GM10847 (cell line): ENCODE results near the gene PPP1CC.

Experiments
- POLR2A ChIP-seq: IDR thresholded peaks from 2 replicates; pipeline ENCODE4 v1.6.1; 2011; ENCODE audit not compliant: insufficient read length; ENCODE audit errors: extremely low read depth

The PPP1CC gene

GRCh38 chr12:110704750-110705149, 37.9 kb downstream of the PPP1CC start:
- no peak for TF ChIP-seq POLR2A

- TF ChIP-seq POLR2A, result no peak
These were observed 38.5 kb downstream of the PPP1CC start for GRCh38 chr12:110704231-110704630.

DNA sequence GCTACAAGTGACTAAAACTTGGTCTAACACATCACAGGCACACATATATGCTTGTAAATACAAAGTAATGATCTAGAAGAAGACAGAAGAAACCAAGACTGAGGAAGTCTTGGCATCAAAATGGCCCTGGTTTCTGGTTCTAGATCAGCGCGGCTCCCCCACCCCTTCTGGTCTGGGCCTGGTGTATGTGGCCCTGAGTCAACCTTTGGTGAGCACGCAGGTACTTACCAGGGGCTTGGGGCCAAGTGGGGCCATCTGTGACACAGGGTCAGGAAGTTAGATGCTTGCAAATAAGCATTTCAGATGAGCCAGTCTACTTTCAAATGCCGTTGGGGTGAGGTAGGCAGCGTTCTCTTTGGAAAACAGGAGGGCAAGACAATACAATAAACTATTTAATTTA, 40.6 kb downstream of the PPP1CC start:
- TF ChIP-seq POLR2A, result no peak

- no peak for TF ChIP-seq POLR2A
These were observed 42.9 kb downstream of the PPP1CC start for GRCh38 chr12:110699591-110700445.

DNA sequence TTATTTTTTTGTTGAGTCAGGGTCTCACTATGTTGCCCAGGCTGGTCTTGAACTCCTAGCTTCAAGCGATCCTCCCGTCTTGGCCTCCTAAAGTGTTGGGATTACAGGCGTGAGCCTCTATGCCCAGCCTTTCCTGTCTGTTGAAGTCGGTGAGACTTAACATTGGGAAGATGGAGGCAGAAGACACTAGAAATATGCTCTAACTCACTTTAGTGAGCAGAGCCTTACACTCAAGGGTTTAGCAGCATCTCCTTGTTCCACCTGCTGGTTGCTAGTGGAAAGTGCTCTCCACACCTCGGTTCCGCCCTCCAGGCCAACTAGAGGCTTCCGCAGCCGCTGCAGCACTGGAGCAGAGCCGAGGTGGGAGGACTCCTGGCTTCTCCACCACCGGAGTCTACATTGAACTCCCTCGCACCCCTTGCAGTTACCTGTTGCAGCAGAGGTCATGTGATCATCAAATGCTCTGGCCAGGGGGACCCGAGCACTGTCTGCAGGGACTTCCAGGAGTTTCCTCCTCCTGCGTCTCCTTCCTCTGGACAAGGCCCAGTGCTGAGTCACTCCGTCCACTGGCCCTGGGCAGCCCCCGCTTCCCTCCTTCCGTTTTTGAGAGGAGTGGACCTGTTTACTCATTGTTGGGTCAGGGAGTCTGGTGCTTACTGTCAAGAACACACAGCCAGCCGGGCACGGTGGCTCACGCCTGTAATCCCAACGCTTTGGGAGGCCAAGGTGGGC, 44.4 kb downstream of the PPP1CC start:
- TF ChIP-seq POLR2A, result no peak

- TF ChIP-seq POLR2A, result no peak
These were observed 45.5 kb downstream of the PPP1CC start for GRCh38 chr12:110697236-110697635.

DNA sequence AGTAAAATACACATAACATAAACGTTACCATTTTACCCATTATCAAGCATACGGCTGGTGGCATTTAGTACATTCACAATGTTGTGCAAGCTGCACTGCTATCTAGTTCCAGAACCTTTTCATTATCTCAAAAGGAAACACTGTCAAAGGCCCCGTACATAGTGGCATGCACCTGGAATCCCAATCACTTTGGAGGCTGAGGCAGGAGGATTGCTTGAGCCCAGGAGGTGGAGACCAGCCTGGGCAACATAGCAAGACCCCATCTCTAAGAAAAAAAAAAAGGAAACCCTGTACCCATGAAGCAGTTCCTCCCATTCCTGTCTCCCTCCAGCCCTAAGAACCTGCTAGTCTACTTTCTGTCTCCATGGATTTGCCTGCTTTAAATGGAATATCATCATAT, 46.4 kb downstream of the PPP1CC start:
- TF ChIP-seq POLR2A, result no peak

GRCh38 chr12:110694330-110694901, 48.3 kb downstream of the PPP1CC start:
- TF ChIP-seq POLR2A, result no peak

DNA sequence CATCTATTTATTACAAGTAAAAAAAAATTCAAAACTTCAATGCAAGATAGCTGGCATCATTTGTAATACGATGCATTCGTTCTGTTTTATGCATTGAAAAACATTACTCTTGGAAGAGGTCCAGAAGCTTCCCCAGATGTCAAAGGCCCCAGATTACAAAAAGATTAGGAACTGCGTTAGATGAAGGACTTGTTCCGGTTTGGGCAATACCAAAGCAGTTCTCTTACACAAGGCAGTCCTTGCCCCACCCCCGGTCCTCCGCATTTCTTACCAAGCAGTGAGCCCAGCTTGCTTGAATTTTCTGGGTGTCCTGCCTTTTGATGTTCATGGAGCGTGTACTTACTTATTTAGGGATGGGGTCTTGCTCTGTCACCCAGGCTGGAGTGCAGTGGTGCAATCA, 49.0 kb downstream of the PPP1CC start:
- no peak for TF ChIP-seq POLR2A

DNA sequence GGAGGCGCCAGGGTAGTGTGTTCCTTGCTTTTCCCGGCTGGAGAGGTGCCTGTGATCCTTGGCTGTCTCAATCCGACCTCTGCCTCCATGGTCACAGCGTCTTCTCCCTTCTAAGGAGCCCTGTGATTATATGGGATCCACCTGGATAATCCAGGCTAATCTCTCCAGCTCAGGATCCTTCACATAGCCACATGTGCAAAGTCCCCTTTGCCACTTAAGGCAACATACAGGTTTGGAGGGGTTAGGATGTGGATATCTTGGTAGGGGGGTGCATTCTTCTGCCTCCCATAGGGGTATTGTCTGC, 52.6 kb downstream of the PPP1CC start:
- no peak for TF ChIP-seq POLR2A

DNA sequence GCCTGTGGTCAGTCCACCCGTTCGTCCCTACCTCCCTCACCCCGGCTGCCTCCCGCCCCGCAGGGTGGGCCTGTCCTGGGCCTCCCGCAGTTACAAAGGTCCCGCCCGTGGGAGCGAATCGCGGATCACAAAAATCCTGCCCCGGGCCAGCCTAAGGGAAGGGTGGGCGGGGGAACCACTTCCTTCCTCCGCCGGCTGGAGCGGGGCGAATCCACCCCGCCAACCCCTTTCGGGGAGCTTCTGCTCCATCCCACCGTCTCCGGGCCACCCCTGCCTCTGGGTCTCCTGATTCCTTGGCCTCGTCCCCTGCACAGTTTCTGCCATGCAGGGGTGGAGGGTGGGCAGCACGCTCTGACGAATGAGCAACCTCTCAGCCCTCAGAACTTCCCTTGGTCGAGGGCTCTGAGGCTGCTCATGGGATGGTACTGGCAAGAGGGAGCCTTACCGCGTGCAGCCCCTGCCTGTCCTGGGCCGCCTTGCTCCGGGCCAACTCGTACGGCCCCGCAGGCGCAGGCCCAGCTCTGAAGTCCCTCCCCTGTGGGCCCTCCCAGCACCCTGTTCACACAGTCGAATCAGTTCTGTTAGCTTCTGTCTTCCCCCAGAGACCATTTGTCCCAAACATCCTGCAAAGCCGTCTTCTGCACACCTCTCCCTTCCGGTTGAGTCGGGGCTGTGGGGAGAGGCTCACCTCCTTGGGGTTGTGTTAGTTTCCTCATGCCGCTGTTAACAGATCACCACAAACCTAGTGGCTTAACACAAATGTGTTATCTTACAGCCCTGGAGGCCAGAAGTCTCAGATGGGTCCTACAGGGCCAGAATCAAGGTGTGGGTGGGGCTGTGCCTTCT, 53.2 kb downstream of the PPP1CC start:
- peak; percentile 24 for TF ChIP-seq POLR2A

- TF ChIP-seq POLR2A, result peak; percentile 55
These were observed 54.0 kb downstream of the PPP1CC start, which contains the start of gene HVCN1 for GRCh38 chr12:110688446-110689280. Gene HVCN1, minus strand, starts transcription at chr12:110689115. Its CDS starts 5,870 bp downstream, at chr12:110683245.

DNA sequence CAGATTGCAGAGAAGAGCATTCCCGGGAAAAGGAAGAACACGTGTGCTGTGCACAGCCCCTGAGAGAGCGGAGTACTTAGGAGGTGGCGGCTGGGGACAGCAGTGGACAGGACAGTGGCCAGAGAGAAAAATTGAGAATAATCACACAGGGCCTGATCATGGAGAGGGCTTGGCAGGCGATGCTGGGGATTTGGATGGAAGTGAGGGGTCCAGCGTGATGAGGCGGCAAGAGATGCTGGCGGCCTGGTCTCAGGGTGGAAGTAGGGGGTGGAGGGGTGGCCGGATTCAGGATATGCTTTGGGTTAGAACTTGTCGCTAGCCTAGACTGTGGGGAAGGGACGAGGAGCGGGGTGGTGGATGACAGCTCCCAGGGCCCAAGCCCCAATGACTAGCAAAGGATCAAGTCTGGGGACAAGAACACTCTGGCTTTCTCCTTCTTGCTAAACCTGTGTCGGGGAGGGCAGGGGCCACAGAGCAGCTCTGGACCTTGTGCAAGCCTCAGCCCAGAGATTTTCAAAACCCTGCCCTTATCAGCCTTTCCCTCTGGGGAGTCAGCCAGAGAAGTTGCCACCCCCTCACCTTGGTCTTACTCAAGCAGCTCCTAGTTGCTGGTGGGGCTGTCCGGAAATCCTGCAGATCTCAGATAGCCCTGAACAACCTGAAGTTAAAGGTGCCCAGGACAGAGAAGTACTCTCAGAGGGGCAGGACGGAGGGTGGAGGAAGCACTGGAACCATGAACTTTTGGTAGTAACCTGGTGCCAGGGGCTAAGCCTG, 55.1 kb downstream of the PPP1CC start:
- TF ChIP-seq POLR2A, result no peak

- no peak for TF ChIP-seq POLR2A
These were observed 56.3 kb downstream of the PPP1CC start for GRCh38 chr12:110686294-110686903.
